WTC11 (cell line): ENCODE measurements around the gene SREBF1.

Experiments
- ATF6 ChIP-seq: sonication (generic); formaldehyde crosslinking; IDR thresholded peaks from 2 replicates; pipeline ENCODE4 v1.8.1; 2023; ENCODE audit warnings: mild to moderate bottlenecking, missing genetic modification reagents
- ETV6 ChIP-seq: sonication (generic); formaldehyde crosslinking; IDR thresholded peaks from 2 replicates; pipeline ENCODE4 v1.8.1; 2022; ENCODE audit warnings: mild to moderate bottlenecking, missing genetic modification reagents
- USF2 ChIP-seq: sonication (generic); formaldehyde crosslinking; IDR thresholded peaks from 2 replicates; pipeline ENCODE4 v1.8.1; 2023; ENCODE audit warnings: mild to moderate bottlenecking, missing genetic modification reagents, moderate library complexity
- ZNF121 ChIP-seq: sonication (generic); formaldehyde crosslinking; IDR thresholded peaks from 2 replicates; pipeline ENCODE4 v1.8.0; 2023; ENCODE audit warnings: missing genetic modification reagents
- ZNF219 ChIP-seq: sonication (generic); formaldehyde crosslinking; IDR thresholded peaks from 2 replicates; pipeline ENCODE4 v1.8.0; 2023; ENCODE audit warnings: missing genetic modification reagents, mild to moderate bottlenecking, borderline replicate concordance
- ZNF281 ChIP-seq: sonication (generic); formaldehyde crosslinking; IDR thresholded peaks from 2 replicates; pipeline ENCODE4 v1.8.0; 2023; ENCODE audit warnings: mild to moderate bottlenecking, missing genetic modification reagents
- ZNF425 ChIP-seq: fragments of 250-450 bp; sonication (Bioruptor Pico); conservative IDR thresholded peaks from 2 replicates; pipeline ENCODE4 v1.9.0; 2021; ENCODE audit warnings: mild to moderate bottlenecking
- TF ChIP-seq, protein P1 (sequence below): sonication (generic); formaldehyde crosslinking; conservative IDR thresholded peaks from 2 replicates; pipeline ENCODE4 v1.8.1; 2022; ENCODE audit warnings: mild to moderate bottlenecking, missing genetic modification reagents
- TF ChIP-seq, protein P2 (sequence below): sonication (generic); formaldehyde crosslinking; IDR thresholded peaks from 2 replicates; pipeline ENCODE4 v1.8.0; 2022; ENCODE audit warnings: mild to moderate bottlenecking, missing genetic modification reagents
- TF ChIP-seq, protein P3 (sequence below): fragments of 200-600 bp; IDR thresholded peaks from 2 replicates; pipeline ENCODE4 v1.8.0; 2022; ENCODE audit warnings: antibody characterized with exemption

GRCh38 chr17:17813055-17813724, 23.6 kb downstream of the SREBF1 start:
- TF ChIP-seq, protein P1, sequence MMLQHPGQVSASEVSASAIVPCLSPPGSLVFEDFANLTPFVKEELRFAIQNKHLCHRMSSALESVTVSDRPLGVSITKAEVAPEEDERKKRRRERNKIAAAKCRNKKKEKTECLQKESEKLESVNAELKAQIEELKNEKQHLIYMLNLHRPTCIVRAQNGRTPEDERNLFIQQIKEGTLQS, result no peak
- TF ChIP-seq, protein P2, sequence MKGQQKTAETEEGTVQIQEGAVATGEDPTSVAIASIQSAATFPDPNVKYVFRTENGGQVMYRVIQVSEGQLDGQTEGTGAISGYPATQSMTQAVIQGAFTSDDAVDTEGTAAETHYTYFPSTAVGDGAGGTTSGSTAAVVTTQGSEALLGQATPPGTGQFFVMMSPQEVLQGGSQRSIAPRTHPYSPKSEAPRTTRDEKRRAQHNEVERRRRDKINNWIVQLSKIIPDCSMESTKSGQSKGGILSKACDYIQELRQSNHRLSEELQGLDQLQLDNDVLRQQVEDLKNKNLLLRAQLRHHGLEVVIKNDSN (CRISPR knock-in tag), result no peak
- TF ChIP-seq ZNF219, result no peak
- TF ChIP-seq, protein P3, sequence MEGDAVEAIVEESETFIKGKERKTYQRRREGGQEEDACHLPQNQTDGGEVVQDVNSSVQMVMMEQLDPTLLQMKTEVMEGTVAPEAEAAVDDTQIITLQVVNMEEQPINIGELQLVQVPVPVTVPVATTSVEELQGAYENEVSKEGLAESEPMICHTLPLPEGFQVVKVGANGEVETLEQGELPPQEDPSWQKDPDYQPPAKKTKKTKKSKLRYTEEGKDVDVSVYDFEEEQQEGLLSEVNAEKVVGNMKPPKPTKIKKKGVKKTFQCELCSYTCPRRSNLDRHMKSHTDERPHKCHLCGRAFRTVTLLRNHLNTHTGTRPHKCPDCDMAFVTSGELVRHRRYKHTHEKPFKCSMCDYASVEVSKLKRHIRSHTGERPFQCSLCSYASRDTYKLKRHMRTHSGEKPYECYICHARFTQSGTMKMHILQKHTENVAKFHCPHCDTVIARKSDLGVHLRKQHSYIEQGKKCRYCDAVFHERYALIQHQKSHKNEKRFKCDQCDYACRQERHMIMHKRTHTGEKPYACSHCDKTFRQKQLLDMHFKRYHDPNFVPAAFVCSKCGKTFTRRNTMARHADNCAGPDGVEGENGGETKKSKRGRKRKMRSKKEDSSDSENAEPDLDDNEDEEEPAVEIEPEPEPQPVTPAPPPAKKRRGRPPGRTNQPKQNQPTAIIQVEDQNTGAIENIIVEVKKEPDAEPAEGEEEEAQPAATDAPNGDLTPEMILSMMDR, result no peak
- TF ChIP-seq ETV6, result no peak
- no peak for TF ChIP-seq ATF6 (CRISPR knock-in tag)
- TF ChIP-seq ZNF281 (CRISPR knock-in tag), result no peak
- no peak for TF ChIP-seq USF2 (CRISPR knock-in tag)
- TF ChIP-seq ZNF425 (CRISPR knock-in tag), result no peak
- no peak for TF ChIP-seq ZNF121 (CRISPR knock-in tag)
